ENCODE results near the gene CPLANE1. TPM values are rescaled to one million over a fixed set of nuclear protein-coding genes. Genes with fewer than 3 reads are reported as not detected.
"Not testable (repeated sequence)": the region's sequence is repeated elsewhere in the genome, so short reads cannot be mapped to it uniquely, and the experiment has no call there.

The CPLANE1 gene
- polyA plus RNA-seq, 4 donors, result 23.8 to 35.6 (median 31.0) TPM

- no peak for DNase-seq (ENCODE audit: low read depth in 4 of 4, low spot score in 2 of 4)
These were observed 37.5 kb downstream of the CPLANE1 start for GRCh38 chr5:37211661-37212060.

- peak in 3 of 4 donors; percentile 5 to 13 (median 9) for DNase-seq (ENCODE audit: low read depth in 4 of 4, low spot score in 2 of 4)
These were observed 40.0 kb downstream of the CPLANE1 start for GRCh38 chr5:37208883-37209797.

- no peak for DNase-seq (ENCODE audit: low read depth in 4 of 4, low spot score in 2 of 4)
These were observed 41.4 kb downstream of the CPLANE1 start for GRCh38 chr5:37207802-37208201.

GRCh38 chr5:37206736-37207135, 42.4 kb downstream of the CPLANE1 start:
- no peak for DNase-seq (ENCODE audit: low read depth in 4 of 4, low spot score in 2 of 4)

- no peak for DNase-seq (ENCODE audit: low read depth in 4 of 4, low spot score in 2 of 4)
These were observed 50.3 kb downstream of the CPLANE1 start for GRCh38 chr5:37198842-37199241.

GRCh38 chr5:37198061-37198460, 51.1 kb downstream of the CPLANE1 start:
- no peak for DNase-seq (ENCODE audit: low read depth in 4 of 4, low spot score in 2 of 4)

- DNase-seq (ENCODE audit: low read depth in 4 of 4, low spot score in 2 of 4), result no peak
These were observed 51.7 kb downstream of the CPLANE1 start for GRCh38 chr5:37197340-37198050.

GRCh38 chr5:37190592-37190991, 58.6 kb downstream of the CPLANE1 start:
- no peak for DNase-seq (ENCODE audit: low read depth in 4 of 4, low spot score in 2 of 4)

- no peak for DNase-seq (ENCODE audit: low read depth in 4 of 4, low spot score in 2 of 4)
These were observed 59.8 kb downstream of the CPLANE1 start for GRCh38 chr5:37189355-37189754.

GRCh38 chr5:37187465-37187977, 61.7 kb downstream of the CPLANE1 start:
- DNase-seq (ENCODE audit: low read depth in 4 of 4, low spot score in 2 of 4), result no peak

GRCh38 chr5:37184748-37185364, 64.3 kb downstream of the CPLANE1 start:
- no peak for DNase-seq (ENCODE audit: low read depth in 4 of 4, low spot score in 2 of 4)

GRCh38 chr5:37182667-37183066, 66.5 kb downstream of the CPLANE1 start:
- no peak for DNase-seq (ENCODE audit: low read depth in 4 of 4, low spot score in 2 of 4)

- no peak for DNase-seq (ENCODE audit: low read depth in 4 of 4, low spot score in 2 of 4)
These were observed 74.2 kb downstream of the CPLANE1 start for GRCh38 chr5:37174928-37175327.

GRCh38 chr5:37172957-37173356, 76.2 kb downstream of the CPLANE1 start:
- DNase-seq (ENCODE audit: low read depth in 4 of 4, low spot score in 2 of 4), result no peak

GRCh38 chr5:37170856-37171255, 78.3 kb downstream of the CPLANE1 start:
- no peak for DNase-seq (ENCODE audit: low read depth in 4 of 4, low spot score in 2 of 4)

GRCh38 chr5:37166197-37166596, 83.0 kb downstream of the CPLANE1 start:
- no peak for DNase-seq (ENCODE audit: low read depth in 4 of 4, low spot score in 2 of 4)

- no peak for DNase-seq (ENCODE audit: low read depth in 4 of 4, low spot score in 2 of 4)
These were observed 83.4 kb downstream of the CPLANE1 start for GRCh38 chr5:37165761-37166160.

GRCh38 chr5:37153661-37154060, 95.5 kb downstream of the CPLANE1 start:
- no peak for DNase-seq (ENCODE audit: low read depth in 4 of 4, low spot score in 2 of 4)

- no peak for DNase-seq (ENCODE audit: low read depth in 4 of 4, low spot score in 2 of 4)
These were observed 102.3 kb downstream of the CPLANE1 start for GRCh38 chr5:37146896-37147295.

GRCh38 chr5:37136694-37137093, 112.5 kb downstream of the CPLANE1 start:
- DNase-seq (ENCODE audit: low read depth in 4 of 4, low spot score in 2 of 4), result no peak

GRCh38 chr5:37135312-37135711, 113.9 kb downstream of the CPLANE1 start:
- DNase-seq (ENCODE audit: low read depth in 4 of 4, low spot score in 2 of 4), result not testable (repeated sequence)

All from left renal cortex interstitium (tissue), 4 donors.